A549 (cell line): ENCODE results near the gene PRKCZ. TPM values are rescaled to one million over a fixed set of nuclear protein-coding genes. Genes with fewer than 3 reads are reported as not detected.

Experiments
- ATAC-seq, 2 experiments: fragments of 200-7000 bp in 1 of 2; fragments of >200 bp in 1 of 2; cut with Nextera tagmentation in 1 of 2; cut with Tn5 transposase in 1 of 2; 3 replicates each; pipeline versions ENCODE4 v1.8.0 to v1.9.1; 2018 to 2020; ENCODE audit warnings: mild to moderate bottlenecking in 1 of 2, moderate library complexity in 1 of 2
- CTCF ChIA-PET: fragments of 300-600 bp; sonication (Branson Sonifier 250); formaldehyde crosslinking; extraction: SDS; loops from one replicate; lab custom pipeline; 2021; ENCODE audit warnings: antibody characterized with exemption, inconsistent platforms; lab: Yijun Ruan, JAX
- POLR2A ChIA-PET: fragments of 350-600 bp; formaldehyde crosslinking; extraction: SDS; loops from one replicate; lab custom pipeline; 2021; ENCODE audit warnings: antibody characterized with exemption, inconsistent platforms; lab: Yijun Ruan, JAX
- DNase-seq, 2 experiments: peaks; one replicate each; pipeline versions ENCODE4 v3.0.0 to v3.0.0-alpha.2; 2011 to 2016; ENCODE audit warnings: low read depth in 1 of 2, low spot score in 1 of 2
- FAIRE-seq: peaks from 2 replicates; lab custom pipeline; 2011; peaks lifted over from hg19 to GRCh38; lab: Jason Lieb, UNC
- H3K27ac ChIP-seq, 2 experiments: fragments of >200 bp; sonication (Bioruptor Twin); formaldehyde crosslinking; 3 replicates each; pipeline ENCODE4 v1.5.1; 2016 to 2017
- H3K4me1 ChIP-seq: fragments of >200 bp; sonication (Bioruptor Twin); formaldehyde crosslinking; 3 replicates; pipeline ENCODE4 v1.6.1; 2016
- H3K4me2 ChIP-seq: fragments of >200 bp; sonication (Bioruptor Twin); formaldehyde crosslinking; 3 replicates; pipeline ENCODE4 v1.6.1; 2016
- H3K4me3 ChIP-seq: fragments of >200 bp; sonication (Bioruptor Twin); formaldehyde crosslinking; 3 replicates; pipeline ENCODE4 v1.5.1; 2016
- H3K9me3 ChIP-seq: fragments of >200 bp; sonication (Bioruptor Twin); formaldehyde crosslinking; 3 replicates; pipeline ENCODE4 v1.6.1; 2016
- ATOH8 ChIP-seq: fragments of 250-450 bp; sonication (Bioruptor Pico); IDR thresholded peaks from 2 replicates; pipeline ENCODE4 v1.5.0; 2020; ENCODE audit warnings: low read depth, mild to moderate bottlenecking, moderate library complexity
- CBX8 ChIP-seq: fragments of 200-600 bp; sonication (generic); IDR thresholded peaks from 2 replicates; pipeline ENCODE4 v1.6.1; 2016
- CEBPB ChIP-seq, 2 experiments: fragments of >200 bp in 1 of 2; sonication (Bioruptor Twin) in 1 of 2; formaldehyde crosslinking in 1 of 2; IDR thresholded peaks; 2 replicates each; pipeline ENCODE4 v1.6.1; 2012 to 2016
- CHD2 ChIP-seq: fragments of 150-350 bp; IDR thresholded peaks from 2 replicates; pipeline ENCODE4 v1.6.1; 2014; ENCODE audit warnings: low read length; ENCODE audit not compliant: partially characterized antibody
- CHD4 ChIP-seq: fragments of 200-600 bp; sonication (generic); IDR thresholded peaks from 2 replicates; pipeline ENCODE4 v1.6.1; 2016; ENCODE audit warnings: antibody characterized with exemption, mild to moderate bottlenecking, borderline replicate concordance
- E2F6 ChIP-seq: IDR thresholded peaks from 2 replicates; pipeline ENCODE4 v1.6.1; 2012; ENCODE audit warnings: low read depth, borderline replicate concordance
- EHMT2 ChIP-seq: fragments of 200-600 bp; sonication (generic); IDR thresholded peaks from 2 replicates; pipeline ENCODE4 v1.6.1; 2016; ENCODE audit warnings: antibody characterized with exemption, low read depth, mild to moderate bottlenecking, moderate library complexity
- ESRRA ChIP-seq: fragments of 150-350 bp; IDR thresholded peaks from 2 replicates; pipeline ENCODE4 v1.6.1; 2014; ENCODE audit warnings: mild to moderate bottlenecking, low read length, borderline replicate concordance
- FOXS1 ChIP-seq: fragments of 250-450 bp; sonication (Bioruptor Pico); IDR thresholded peaks from 2 replicates; pipeline ENCODE4 v1.5.0; 2020; ENCODE audit warnings: mild to moderate bottlenecking, moderate library complexity
- GATA3 ChIP-seq: IDR thresholded peaks from 2 replicates; pipeline ENCODE4 v1.6.1; 2012; ENCODE audit warnings: borderline replicate concordance
- HDAC2 ChIP-seq: fragments of 200-600 bp; sonication (generic); IDR thresholded peaks from 2 replicates; pipeline ENCODE4 v1.6.1; 2016
- HOXA7 ChIP-seq: fragments of 250-450 bp; sonication (Bioruptor Pico); IDR thresholded peaks from 2 replicates; pipeline ENCODE4 v1.5.0; 2020; ENCODE audit warnings: mild to moderate bottlenecking, moderate library complexity
- HOXB5 ChIP-seq: fragments of 250-450 bp; sonication (Bioruptor Pico); IDR thresholded peaks from 2 replicates; pipeline ENCODE4 v1.5.0; 2020; ENCODE audit warnings: mild to moderate bottlenecking, moderate library complexity
- JUN ChIP-seq, 2 experiments: fragments of >200 bp; sonication (Bioruptor Twin); formaldehyde crosslinking; IDR thresholded peaks; 2 replicates in 1 of 2; 3 replicates in 1 of 2; pipeline ENCODE4 v1.6.1; 2016 to 2017
- JUNB ChIP-seq: fragments of >200 bp; sonication (Bioruptor Twin); formaldehyde crosslinking; IDR thresholded peaks from 2 replicates; pipeline ENCODE4 v1.6.1; 2016
- POLR2A ChIP-seq: IDR thresholded peaks from 2 replicates; pipeline ENCODE4 v1.6.1; 2012; ENCODE audit warnings: mild to moderate bottlenecking, low read length
- RAD21 ChIP-seq, 2 experiments: fragments of >200 bp in 1 of 2; sonication (Bioruptor Twin) in 1 of 2; formaldehyde crosslinking in 1 of 2; IDR thresholded peaks in 1 of 2; conservative IDR thresholded peaks in 1 of 2; 2 replicates in 1 of 2; 3 replicates in 1 of 2; pipeline ENCODE4 v1.6.1; 2012 to 2018; ENCODE audit warnings: inconsistent platforms in 1 of 2
- RNF2 ChIP-seq: fragments of 200-600 bp; sonication (generic); IDR thresholded peaks from 2 replicates; pipeline ENCODE4 v1.6.1; 2016; ENCODE audit warnings: low read depth, mild to moderate bottlenecking, antibody characterized with exemption, moderate library complexity, borderline replicate concordance
- SREBF2 ChIP-seq: fragments of 450-650 bp; IDR thresholded peaks from 2 replicates; pipeline ENCODE4 v1.6.1; 2014; ENCODE audit warnings: mild to moderate bottlenecking, moderate library complexity
- ZFP36 ChIP-seq: fragments of 450-650 bp; IDR thresholded peaks from 2 replicates; pipeline ENCODE4 v1.6.1; 2014; ENCODE audit warnings: borderline replicate concordance; ENCODE audit not compliant: partially characterized antibody
- WGBS: methylation state at CpG from one replicate; pipeline ENCODE4 v1.1.6; 2017; ENCODE audit errors: missing lambda C conversion rate; 5-methylcytosine and 5-hydroxymethylcytosine counted together
- polyA plus RNA-seq, 4 experiments: library from polyadenylated mRNA; depleted of rRNA in 3 of 4; stranded (reverse); fragments of >200 nt; fragmentation: RNase III in 1 of 4; extraction: RNeasy Plus Mini Kit Qiagen cat#74134 plus additional on column Dnase treatment in 1 of 4; gene quantifications; 2 replicates in 3 of 4; 3 replicates in 1 of 4; pipeline ENCODE4 v1.2.3, GENCODE V29; 2011 to 2017

The PRKCZ gene
- polyA plus RNA-seq, 2 of the 4 experiments (the other 2 are of a cell fraction): 9.5 to 9.8 TPM

- H3K4me3 ChIP-seq: no peak overlapping the region
- no peak overlapping the region for H3K27ac ChIP-seq
- CTCF ChIA-PET: interaction anchor here (0.8 to 4.2 kb wide), 2 partner anchors 10 to 44 kb away, joined by 3 to 18 read pairs; no protein-coding TSS in a partner anchor
- TF ChIP-seq RAD21 (conservative IDR thresholded peaks at IDR 0.05 in 1 of 2, IDR thresholded peaks at IDR 0.05 in 1 of 2) (no peak), FOXS1 (CRISPR knock-in tag) (no peak), ESRRA (no peak), JUN (IDR thresholded peaks at IDR 0.05) (no peak), CBX8 (no peak), HOXA7 (CRISPR knock-in tag) (no peak), ATOH8 (no peak), SREBF2 (no peak), JUNB (no peak), HDAC2 (no peak), HOXB5 (CRISPR knock-in tag) (no peak), CHD4 (no peak), POLR2A (no peak), CHD2 (no peak)
- TF ChIP-seq, all 56 proteins: peak for 0
- FAIRE-seq: no peak
- ATAC-seq: no peak
- no peak overlapping the region for H3K4me2 ChIP-seq
- POLR2A ChIA-PET: no interaction called here
- no peaks in the 10 kb centered on the region for H3K9me3 ChIP-seq
- 82% methylated on average over 13 of the region's 18 CpGs for WGBS
- no peaks in the 10 kb centered on the region; the same call in 2 of the 3 replicates for H3K4me1 ChIP-seq
- DNase-seq: no peak
These were observed 134.3 kb downstream of the PRKCZ start for GRCh38 chr1:2184531-2184930.

- Histone ChIP-seq H3K27ac (no peak overlapping the region), H3K4me1 (peaks cover 2% of the 10 kb centered on the region; the same call in 2 of the 3 replicates), H3K9me3 (no peaks in the 10 kb centered on the region), H3K4me3 (no peak overlapping the region), H3K4me2 (no peak overlapping the region)
- CTCF ChIA-PET: interaction anchor here (0.8 to 4.2 kb wide), 2 partner anchors 10 to 44 kb away, joined by 3 to 18 read pairs; no protein-coding TSS in a partner anchor
- POLR2A ChIA-PET: no interaction called here
- no peak for TF ChIP-seq GATA3
- TF ChIP-seq E2F6: no peak
- TF ChIP-seq CEBPB (IDR thresholded peaks at IDR 0.05): no peak
- no peak for TF ChIP-seq ZFP36
- TF ChIP-seq RNF2: no peak
- ATAC-seq: no peak
- WGBS: 95% methylated on average over 33 of the region's 33 CpGs
- no peak for FAIRE-seq
- DNase-seq: no peak
These were observed 134.7 kb downstream of the PRKCZ start for GRCh38 chr1:2184934-2185333.

- DNase-seq (no peak), ATAC-seq (no peak), FAIRE-seq (no peak)
- POLR2A ChIA-PET: no interaction called here
- CTCF ChIA-PET: interaction anchor here (0.6 to 4.2 kb wide), 3 partner anchors 12 to 782 kb away, joined by 3 to 18 read pairs (median 3); no protein-coding TSS in a partner anchor
- no peaks in the 10 kb centered on the region for H3K9me3 ChIP-seq
- H3K27ac ChIP-seq: no peak overlapping the region
- no peak overlapping the region for H3K4me3 ChIP-seq
- H3K4me2 ChIP-seq: no peak overlapping the region
- TF ChIP-seq EHMT2: no peak
- peaks cover 6% of the 10 kb centered on the region; the same call in 2 of the 3 replicates for H3K4me1 ChIP-seq
- WGBS: 91% methylated on average over 28 of the region's 38 CpGs
These were observed 136.0 kb downstream of the PRKCZ start for GRCh38 chr1:2185880-2186855.
